ENCODE data around the gene CRYBB1. TPM values are rescaled to one million over a fixed set of nuclear protein-coding genes. Genes with fewer than 3 reads are reported as not detected.

CRYBB1 gene
- total and polyA plus RNA-seq, 4 donors, result 0.17 to 2.3 (median 0.32) TPM; not detected in 1

- Histone ChIP-seq H3K27me3 (ENCODE audit: control insufficient read depth in 4 of 4, insufficient read depth in 4 of 4, low read length in 3 of 4) (no peaks in the 10 kb centered on the region), H3K36me3 (ENCODE audit: control insufficient read depth in 4 of 4, insufficient read depth in 3 of 4, low read depth in 1 of 4, low read length in 3 of 4) (peaks cover 0 to 3% (median 0%) of the 10 kb centered on the region in 4 donors), H3K4me1 (ENCODE audit: control insufficient read depth in 4 of 4, insufficient read depth in 4 of 4, low read length in 3 of 4) (peaks cover 2 to 51% (median 29%) of the 10 kb centered on the region in 4 donors), H3K9ac (ENCODE audit: low read depth in 1 of 2, low read length in 2 of 2) (no peak overlapping the region), H3K27ac (ENCODE audit: low read depth in 1 of 2, low read length in 2 of 2) (no peak overlapping the region), H3K9me3 (ENCODE audit: control insufficient read depth in 4 of 4, low read length in 3 of 4) (no peaks in the 10 kb centered on the region), H3K4me3 (ENCODE audit: low read depth in 1 of 3, low read length in 3 of 3) (no peak overlapping the region)
- 39% methylated on average over 10 of the region's 10 CpGs for WGBS
- TF ChIP-seq HNF4A (conservative IDR thresholded peaks at IDR 0.05) (no peak), ZBTB33 (IDR thresholded peaks at IDR 0.05) (no peak), CTCF (IDR thresholded peaks at IDR 0.05; ENCODE audit: low read depth, low read length, missing input control) (no peak)
- no peak for DNase-seq (ENCODE audit: low spot score)
Measured at GRCh38 chr22:26570115-26570514, 47.7 kb downstream of the CRYBB1 start.

- no peak for DNase-seq (ENCODE audit: low spot score)
- no peak for TF ChIP-seq REST (IDR thresholded peaks at IDR 0.05)
- no peak for TF ChIP-seq RXRA (IDR thresholded peaks at IDR 0.05)
- TF ChIP-seq FOXA1 (IDR thresholded peaks at IDR 0.05), result no peak
- no peak for TF ChIP-seq RAD21 (IDR thresholded peaks at IDR 0.05)
- no peak for TF ChIP-seq JUND (IDR thresholded peaks at IDR 0.05)
- no peak for TF ChIP-seq EGR1 (IDR thresholded peaks at IDR 0.05; ENCODE audit: low read depth in 2 of 2)
- TF ChIP-seq GABPA (IDR thresholded peaks at IDR 0.05 in 1 of 2, conservative IDR thresholded peaks at IDR 0.05 in 1 of 2), result no peak
- TF ChIP-seq NR2F2 (IDR thresholded peaks at IDR 0.05), result no peak
- TF ChIP-seq YY1 (IDR thresholded peaks at IDR 0.05), result no peak
- no peak for TF ChIP-seq SP1 (IDR thresholded peaks at IDR 0.05)
- no peak for TF ChIP-seq HNF4A (conservative IDR thresholded peaks at IDR 0.05)
- no peak for TF ChIP-seq HNF4G (IDR thresholded peaks at IDR 0.05)
- TF ChIP-seq CTCF (IDR thresholded peaks at IDR 0.05; ENCODE audit: low read depth, low read length, missing input control), result no peak
- no peak for TF ChIP-seq ZBTB33 (IDR thresholded peaks at IDR 0.05)
- no peak for TF ChIP-seq FOXA2 (IDR thresholded peaks at IDR 0.05)
- TF ChIP-seq ATF3 (IDR thresholded peaks at IDR 0.05), result no peak
- H3K36me3 ChIP-seq (ENCODE audit: control insufficient read depth in 4 of 4, insufficient read depth in 3 of 4, low read depth in 1 of 4, low read length in 3 of 4), result peaks cover 1 to 7% (median 4%) of the 10 kb centered on the region in 4 donors
- no peaks in the 10 kb centered on the region for H3K9me3 ChIP-seq (ENCODE audit: control insufficient read depth in 4 of 4, low read length in 3 of 4)
- H3K4me1 ChIP-seq (ENCODE audit: control insufficient read depth in 4 of 4, insufficient read depth in 4 of 4, low read length in 3 of 4), result peaks cover 2 to 60% (median 32%) of the 10 kb centered on the region in 4 donors
- H3K4me3 ChIP-seq (ENCODE audit: low read depth in 1 of 3, low read length in 3 of 3), result no peak overlapping the region
- H3K27me3 ChIP-seq (ENCODE audit: control insufficient read depth in 4 of 4, insufficient read depth in 4 of 4, low read length in 3 of 4), result no peaks in the 10 kb centered on the region
- 77% methylated on average over 11 of the region's 11 CpGs for WGBS
- no peak overlapping the region for H3K9ac ChIP-seq (ENCODE audit: low read depth in 1 of 2, low read length in 2 of 2)
- H3K27ac ChIP-seq (ENCODE audit: low read depth in 1 of 2, low read length in 2 of 2), result peak overlapping the region in 1 of 2 donors; percentile 52
Measured at GRCh38 chr22:26568207-26568706, 49.6 kb downstream of the CRYBB1 start.

Measured in liver (tissue), 9 donors.